ENCODE data around the gene TIPRL.

TIPRL gene

DNA sequence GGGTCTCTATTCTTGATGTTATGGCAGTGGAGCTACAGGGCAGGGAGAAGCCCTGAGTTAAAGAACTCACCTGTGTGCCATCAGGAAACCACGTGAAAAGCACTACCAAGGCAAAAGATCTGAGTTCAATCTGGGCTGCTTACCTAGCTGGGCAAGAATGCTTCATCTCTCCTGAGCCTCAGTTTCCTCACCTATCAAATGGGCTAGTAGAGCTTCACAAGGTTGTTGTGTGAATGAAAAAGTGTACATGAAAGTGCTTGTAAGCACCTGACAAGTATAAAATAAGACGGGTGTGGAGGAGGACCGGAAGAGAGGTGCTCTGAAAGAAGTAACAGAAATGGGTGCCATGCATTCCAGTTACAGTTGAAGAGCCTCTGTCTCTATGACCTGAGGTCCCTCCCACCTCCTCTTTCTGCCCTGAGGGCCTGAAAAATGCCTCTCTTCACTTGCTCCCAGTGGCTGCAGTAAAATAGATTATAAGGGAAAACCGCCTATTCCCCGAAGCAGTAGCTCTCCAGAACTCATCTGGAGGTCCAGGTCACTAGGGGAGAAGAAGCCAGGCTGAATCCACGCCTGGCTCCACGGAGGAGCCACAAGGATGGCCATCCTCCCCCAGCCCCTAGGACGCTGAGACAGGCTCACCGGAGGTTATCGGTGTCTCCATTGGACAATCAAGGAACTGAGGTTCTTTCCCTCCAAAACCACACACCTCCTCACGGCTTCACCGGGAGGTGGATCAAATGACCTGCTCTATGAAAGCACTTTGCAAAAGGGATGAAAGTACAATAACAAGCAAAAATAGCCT, 43.4 kb upstream of the TIPRL start:
- Histone ChIP-seq H3K79me2 (no peaks in the 10 kb centered on the region), H3K27ac (no peak overlapping the region), H3K4me3 (ENCODE audit: low read depth, low read length) (peak overlapping the region; percentile 66), H2AFZ (peak overlapping the region; percentile 76), H3K9ac (no peak overlapping the region), H3K9me3 (ENCODE audit: control insufficient read depth, low read length) (no peaks in the 10 kb centered on the region), H3K4me1 (no peaks in the 10 kb centered on the region), H3K27me3 (ENCODE audit: control insufficient read depth, insufficient read depth, low read length) (no peaks in the 10 kb centered on the region), H3K4me2 (ENCODE audit: low read length) (peak overlapping the region; percentile 78), H3K36me3 (ENCODE audit: control insufficient read depth, insufficient read depth, low read length) (no peaks in the 10 kb centered on the region)
- TF ChIP-seq, protein P1, sequence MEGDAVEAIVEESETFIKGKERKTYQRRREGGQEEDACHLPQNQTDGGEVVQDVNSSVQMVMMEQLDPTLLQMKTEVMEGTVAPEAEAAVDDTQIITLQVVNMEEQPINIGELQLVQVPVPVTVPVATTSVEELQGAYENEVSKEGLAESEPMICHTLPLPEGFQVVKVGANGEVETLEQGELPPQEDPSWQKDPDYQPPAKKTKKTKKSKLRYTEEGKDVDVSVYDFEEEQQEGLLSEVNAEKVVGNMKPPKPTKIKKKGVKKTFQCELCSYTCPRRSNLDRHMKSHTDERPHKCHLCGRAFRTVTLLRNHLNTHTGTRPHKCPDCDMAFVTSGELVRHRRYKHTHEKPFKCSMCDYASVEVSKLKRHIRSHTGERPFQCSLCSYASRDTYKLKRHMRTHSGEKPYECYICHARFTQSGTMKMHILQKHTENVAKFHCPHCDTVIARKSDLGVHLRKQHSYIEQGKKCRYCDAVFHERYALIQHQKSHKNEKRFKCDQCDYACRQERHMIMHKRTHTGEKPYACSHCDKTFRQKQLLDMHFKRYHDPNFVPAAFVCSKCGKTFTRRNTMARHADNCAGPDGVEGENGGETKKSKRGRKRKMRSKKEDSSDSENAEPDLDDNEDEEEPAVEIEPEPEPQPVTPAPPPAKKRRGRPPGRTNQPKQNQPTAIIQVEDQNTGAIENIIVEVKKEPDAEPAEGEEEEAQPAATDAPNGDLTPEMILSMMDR (IDR thresholded peaks at IDR 0.05), result no peak

DNA sequence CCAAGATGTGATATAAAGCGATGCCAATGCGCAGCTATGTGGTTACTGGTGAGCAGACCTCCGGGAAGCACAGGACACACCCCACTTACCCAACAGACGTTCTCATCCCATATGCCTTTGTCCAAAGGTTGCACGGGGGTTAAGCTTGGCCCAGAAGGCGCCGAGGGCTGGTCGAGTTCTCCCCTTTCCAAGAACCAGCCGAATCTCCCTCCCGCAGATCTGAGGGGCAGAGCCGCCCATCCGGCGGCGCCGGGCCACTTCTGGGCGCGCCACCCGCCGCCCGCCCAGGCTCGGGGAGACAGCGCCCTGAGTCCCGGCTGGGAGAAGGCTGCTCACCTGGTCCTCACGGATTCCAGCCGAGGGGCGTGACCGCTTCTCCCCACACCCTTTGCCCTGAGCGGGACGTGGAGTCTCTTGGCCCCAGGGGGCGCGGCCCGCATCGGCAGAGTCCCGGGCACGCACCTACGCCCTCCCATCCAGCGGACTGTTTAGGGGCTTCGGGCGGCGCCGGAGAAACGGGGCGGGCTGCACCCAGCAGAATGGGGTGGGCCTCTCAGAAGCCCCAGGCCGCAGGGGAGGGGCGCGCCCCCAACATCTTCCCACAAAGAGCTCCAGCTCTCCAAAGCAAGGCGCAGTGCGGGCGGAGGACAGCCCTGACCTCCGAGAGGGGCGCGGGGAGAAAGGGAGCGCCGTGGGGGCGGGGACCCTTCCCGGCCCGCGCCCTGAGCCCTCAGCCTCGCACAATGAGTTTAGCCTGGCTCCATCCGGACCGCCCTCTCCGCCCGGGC, 42.6 kb upstream of the TIPRL start:
- no peaks in the 10 kb centered on the region for H3K36me3 ChIP-seq (ENCODE audit: control insufficient read depth, insufficient read depth, low read length)
- no peaks in the 10 kb centered on the region for H3K9me3 ChIP-seq (ENCODE audit: control insufficient read depth, low read length)
- H3K9ac ChIP-seq, result no peak overlapping the region
- TF ChIP-seq, protein P1 (IDR thresholded peaks at IDR 0.05), result no peak
- no peaks in the 10 kb centered on the region for H3K79me2 ChIP-seq
- H3K4me3 ChIP-seq (ENCODE audit: low read depth, low read length), result peak overlapping the region; percentile 66
- H3K4me2 ChIP-seq (ENCODE audit: low read length), result peak overlapping the region; percentile 78
- no peaks in the 10 kb centered on the region for H3K27me3 ChIP-seq (ENCODE audit: control insufficient read depth, insufficient read depth, low read length)
- no peaks in the 10 kb centered on the region for H3K4me1 ChIP-seq
- no peak overlapping the region for H3K27ac ChIP-seq
- peak overlapping the region; percentile 76 for H2AFZ ChIP-seq

DNA sequence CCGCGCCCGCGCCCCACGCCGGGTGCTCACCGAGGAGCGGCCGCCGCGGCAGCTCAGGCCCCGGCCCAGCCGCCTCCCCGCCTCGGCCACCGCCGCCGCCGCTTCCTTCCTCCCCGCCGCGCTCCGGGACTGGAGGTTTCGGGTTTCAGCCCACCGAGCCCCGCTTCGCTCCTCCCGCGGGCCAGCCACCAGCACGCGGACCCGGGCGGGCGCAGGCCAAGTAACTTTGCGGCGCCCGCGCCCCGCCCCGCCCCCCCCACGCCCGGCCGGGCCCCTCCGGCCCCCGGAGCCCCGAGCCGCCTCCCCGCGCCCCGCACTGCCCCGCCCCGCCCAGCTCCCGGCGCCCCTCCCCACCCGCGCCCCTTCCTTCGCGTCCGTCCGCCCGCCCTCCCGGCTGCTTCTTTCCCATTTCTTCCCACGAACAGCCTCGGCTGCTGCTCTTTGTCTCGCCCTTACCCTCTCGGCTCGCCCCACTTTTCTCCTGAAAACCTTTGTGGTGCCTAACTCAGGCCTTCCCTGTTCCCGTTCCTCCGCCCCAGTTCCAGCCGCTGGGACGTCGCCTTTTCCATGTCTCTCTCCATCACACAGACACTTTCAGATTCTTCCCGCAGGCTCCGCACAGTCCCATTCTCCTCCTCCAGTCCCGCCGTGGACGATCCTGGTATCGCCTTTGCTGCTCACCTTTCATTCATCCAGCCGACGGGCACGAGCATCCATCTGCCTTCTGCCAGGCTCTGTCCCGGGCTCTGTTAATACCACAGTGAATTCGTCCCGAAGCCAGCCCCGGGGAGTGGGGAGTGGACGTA, 41.9 kb upstream of the TIPRL start, which contains the start of gene GPR161:
Gene GPR161 (minus strand): TSS at position 222 of the 806 bp plus-strand sequence. CDS start 32,080 bp downstream, outside the sequence.
- Histone ChIP-seq H3K27ac (peak within 1 kb of the TSS; percentile 62), H3K79me2 (no peaks in the 10 kb centered on the region), H3K9ac (no peak within 1 kb of the TSS), H2AFZ (peak within 1 kb of the TSS; percentile 81), H3K4me1 (no peaks in the 10 kb centered on the region), H3K36me3 (ENCODE audit: control insufficient read depth, insufficient read depth, low read length) (no peaks in the 10 kb centered on the region), H3K4me2 (ENCODE audit: low read length) (peak within 1 kb of the TSS; percentile 78), H3K4me3 (ENCODE audit: low read depth, low read length) (peak within 1 kb of the TSS; percentile 66), H3K27me3 (ENCODE audit: control insufficient read depth, insufficient read depth, low read length) (no peaks in the 10 kb centered on the region), H3K9me3 (ENCODE audit: control insufficient read depth, low read length) (no peaks in the 10 kb centered on the region)
- TF ChIP-seq, protein P1 (IDR thresholded peaks at IDR 0.05), result no peak

DNA sequence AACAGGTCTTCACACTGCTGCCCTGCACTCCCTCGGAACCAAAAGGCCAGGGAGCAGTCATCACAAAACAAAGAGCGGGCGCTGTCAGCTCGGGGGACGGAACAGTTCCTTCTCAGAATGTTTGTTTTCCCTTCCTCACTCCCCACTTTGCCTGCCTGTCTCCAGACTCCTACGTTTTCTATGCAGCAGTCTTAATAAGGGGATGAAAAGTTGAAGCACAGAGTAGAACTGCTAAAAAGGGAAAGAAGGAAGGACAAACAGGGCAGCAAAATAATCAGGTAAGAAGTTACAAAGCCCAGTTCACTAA, 41.3 kb upstream of the TIPRL start:
- TF ChIP-seq, protein P1 (IDR thresholded peaks at IDR 0.05), result no peak
- H3K4me1 ChIP-seq, result no peaks in the 10 kb centered on the region
- no peaks in the 10 kb centered on the region for H3K27me3 ChIP-seq (ENCODE audit: control insufficient read depth, insufficient read depth, low read length)
- no peaks in the 10 kb centered on the region for H3K36me3 ChIP-seq (ENCODE audit: control insufficient read depth, insufficient read depth, low read length)
- no peak overlapping the region for H3K9ac ChIP-seq
- peak overlapping the region; percentile 62 for H3K27ac ChIP-seq
- H2AFZ ChIP-seq, result peak overlapping the region; percentile 81
- H3K79me2 ChIP-seq, result no peaks in the 10 kb centered on the region
- H3K9me3 ChIP-seq (ENCODE audit: control insufficient read depth, low read length), result no peaks in the 10 kb centered on the region
- peak overlapping the region; percentile 77 for H3K4me2 ChIP-seq (ENCODE audit: low read length)
- peak overlapping the region; percentile 53 for H3K4me3 ChIP-seq (ENCODE audit: low read depth, low read length)
